Activated CD8-positive, alpha-beta memory T cell treated with anti-CD3 and anti-CD28 coated beads, Interleukin-2, amount 50 U/mL, for 24 hours (primary cell): ENCODE results near the gene PHLDB2.

Source experiments
- DNase-seq: peaks from one replicate; pipeline ENCODE4 v3.0.0-alpha.2; 2020; ENCODE audit errors: extremely low read depth

The PHLDB2 gene

DNA sequence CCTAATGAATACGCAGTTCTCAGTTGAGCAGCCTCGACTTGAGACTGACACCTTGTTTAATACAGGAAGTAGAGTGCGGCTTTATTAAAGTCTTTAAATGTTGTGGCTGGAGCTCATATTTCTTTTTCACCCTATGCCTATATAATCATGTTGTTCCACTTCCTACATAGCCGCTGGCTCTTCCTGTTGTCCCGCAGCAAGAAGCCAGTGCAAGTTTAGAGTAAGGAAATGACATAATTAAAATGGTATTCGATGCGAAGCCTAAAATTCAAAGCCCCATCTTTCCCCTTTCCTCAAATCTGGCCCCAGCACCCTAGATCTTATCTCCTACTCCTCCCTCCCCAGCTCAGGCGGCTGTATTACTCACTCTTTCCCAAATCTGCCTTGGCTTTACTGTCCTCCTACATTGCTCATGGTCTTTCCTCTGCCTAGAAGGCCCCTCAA lies 7.5 kb upstream of the PHLDB2 start:
- DNase-seq: no peak

DNA sequence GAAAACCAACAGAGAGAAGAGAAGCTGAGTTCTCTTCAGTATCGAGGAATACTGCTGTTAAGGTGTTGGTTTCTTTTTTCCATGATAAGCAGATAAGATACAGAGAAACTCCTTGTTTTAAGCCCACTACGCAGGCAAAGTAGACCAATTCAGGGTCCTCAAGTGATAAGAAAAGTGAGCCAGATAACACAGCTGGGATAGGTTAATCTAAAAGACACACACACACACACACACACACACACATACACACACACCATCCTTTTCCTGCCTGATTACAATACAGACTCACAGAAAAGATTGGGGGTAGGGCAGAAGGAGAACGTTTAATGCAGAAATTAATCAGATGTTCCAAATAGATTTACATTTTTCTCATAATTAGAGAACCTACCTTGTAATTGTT lies 6.5 kb upstream of the PHLDB2 start:
- DNase-seq: no peak

DNA sequence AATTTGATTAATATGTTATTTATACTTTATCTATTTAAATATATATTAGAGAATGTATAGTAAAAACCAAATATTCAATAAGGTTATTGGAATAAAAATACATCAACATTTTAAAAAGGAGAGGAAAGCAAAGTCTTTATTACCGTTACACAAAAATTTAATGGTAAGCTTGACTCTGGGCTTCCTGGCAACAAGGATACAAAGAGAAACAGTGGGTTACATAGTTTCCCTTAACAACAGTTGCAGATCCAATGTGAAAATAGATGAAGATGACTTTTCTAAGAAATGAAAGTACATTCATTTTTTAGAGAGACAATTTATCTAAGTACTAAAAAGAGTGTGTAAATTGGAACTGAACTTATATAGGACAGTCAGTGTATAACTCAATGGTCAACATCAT lies 6.0 kb upstream of the PHLDB2 start:
- DNase-seq: no peak

- no peak for DNase-seq
These were observed 4.1 kb upstream of the PHLDB2 start for GRCh38 chr3:111854990-111855389.

DNA sequence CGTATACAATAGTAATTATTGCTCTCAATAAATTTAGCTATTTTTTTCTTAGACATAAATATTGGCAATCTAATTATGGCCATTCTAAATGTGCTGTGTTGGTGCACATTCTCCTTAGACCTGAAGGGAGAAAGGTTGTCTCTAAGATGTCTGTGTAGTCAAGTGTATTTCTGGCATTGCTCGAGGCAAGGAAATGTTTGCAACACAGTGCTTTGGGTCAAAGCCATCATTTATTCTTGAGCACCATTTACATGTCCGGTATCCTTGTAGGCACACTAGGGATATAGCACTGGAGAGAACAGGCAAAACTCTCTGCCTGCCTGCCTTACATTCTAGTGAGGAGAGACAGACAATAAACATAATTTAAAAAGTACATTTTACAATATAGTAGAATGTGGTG lies 2.6 kb upstream of the PHLDB2 start:
- DNase-seq: no peak

- no peak for DNase-seq
These were observed 1.6 kb upstream of the PHLDB2 start for GRCh38 chr3:111857474-111857873.

DNA sequence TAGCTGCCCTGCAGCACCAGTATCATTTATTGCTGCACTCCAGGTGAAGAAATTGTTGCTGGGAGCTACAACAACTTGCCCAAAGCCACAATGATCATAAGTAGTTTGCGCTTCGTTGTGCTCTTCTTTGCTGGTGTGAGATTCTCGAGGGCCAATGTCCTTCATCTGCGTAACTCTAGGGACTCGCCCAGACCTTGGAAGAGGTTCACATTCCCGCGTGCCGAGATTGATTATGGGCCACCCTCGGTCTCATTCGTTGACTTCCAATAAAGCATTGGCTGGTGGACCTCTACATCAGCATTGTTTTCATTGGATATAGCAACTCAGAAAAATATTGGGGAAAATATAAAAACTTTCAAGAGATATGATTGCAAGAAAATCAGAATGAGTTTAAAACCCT lies 423 bp upstream of the PHLDB2 start:
- no peak for DNase-seq

DNA sequence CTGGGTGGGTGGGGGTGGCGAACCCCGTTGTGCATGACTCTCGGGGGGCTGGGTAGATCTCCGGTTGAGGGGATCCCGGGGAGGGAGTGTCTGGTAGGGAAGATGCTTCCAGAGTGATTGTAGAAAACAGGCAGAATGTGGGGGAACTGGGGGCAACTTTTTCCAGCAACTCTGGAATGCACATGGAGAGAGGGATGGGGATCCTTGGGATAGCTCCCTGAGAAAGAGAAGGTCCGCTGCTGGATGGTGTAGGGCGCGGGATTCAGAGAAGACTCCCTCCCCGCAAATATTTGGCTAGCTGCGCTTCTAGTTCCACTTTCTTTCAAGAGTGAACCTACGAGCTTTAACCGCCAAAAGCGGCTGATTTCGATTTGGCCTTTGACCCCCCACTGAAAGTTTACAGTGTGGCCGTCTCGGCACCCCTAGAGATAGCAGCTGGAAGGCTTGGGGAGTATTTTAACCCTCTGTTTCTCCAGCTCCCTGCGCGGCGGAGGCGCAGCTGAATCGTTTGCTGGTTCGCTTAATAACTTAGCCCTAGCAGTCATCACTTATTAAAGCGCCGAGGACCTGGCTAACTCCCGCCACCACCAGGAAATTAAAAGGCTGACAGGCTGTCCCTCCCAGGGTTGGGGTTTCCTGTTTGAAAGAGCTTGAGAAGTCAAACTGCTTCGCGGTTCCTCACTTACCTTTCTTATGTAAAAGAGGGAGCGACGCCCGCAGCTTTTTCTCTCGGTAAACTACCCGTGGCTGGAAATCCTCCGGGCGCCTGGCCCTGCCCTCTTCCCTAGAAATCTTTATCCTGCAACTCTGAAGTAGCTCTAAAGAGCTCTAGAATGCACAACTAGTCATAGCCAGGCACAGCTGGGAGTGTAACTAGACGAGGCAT lies 1.2 kb downstream of the PHLDB2 start:
- DNase-seq: no peak

DNA sequence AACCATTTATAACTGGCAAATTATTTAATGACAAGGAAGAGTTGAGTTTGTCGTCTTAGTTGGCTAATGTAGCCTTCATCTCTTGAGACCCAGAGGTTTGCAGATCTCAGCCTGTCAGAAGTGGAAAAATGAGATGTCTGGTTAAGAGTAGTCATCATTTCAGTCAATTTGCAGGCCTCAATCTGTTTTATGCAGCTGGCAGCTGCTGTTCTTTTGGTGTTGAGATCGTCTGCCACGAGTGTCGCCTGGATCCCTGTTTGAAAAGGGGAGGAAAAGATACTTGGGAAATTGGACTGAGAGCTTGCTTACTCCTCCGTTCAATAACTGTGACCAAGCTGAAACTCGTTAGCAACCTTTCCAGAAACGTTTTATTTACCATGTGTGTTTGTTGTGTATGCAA lies 2.3 kb downstream of the PHLDB2 start:
- DNase-seq: no peak

- DNase-seq: no peak
These were observed 3.4 kb downstream of the PHLDB2 start for GRCh38 chr3:111862415-111862814.

- no peak for DNase-seq
These were observed 3.9 kb downstream of the PHLDB2 start for GRCh38 chr3:111862974-111863373.

- DNase-seq: no peak
These were observed 5.1 kb downstream of the PHLDB2 start for GRCh38 chr3:111863942-111864694.

DNA sequence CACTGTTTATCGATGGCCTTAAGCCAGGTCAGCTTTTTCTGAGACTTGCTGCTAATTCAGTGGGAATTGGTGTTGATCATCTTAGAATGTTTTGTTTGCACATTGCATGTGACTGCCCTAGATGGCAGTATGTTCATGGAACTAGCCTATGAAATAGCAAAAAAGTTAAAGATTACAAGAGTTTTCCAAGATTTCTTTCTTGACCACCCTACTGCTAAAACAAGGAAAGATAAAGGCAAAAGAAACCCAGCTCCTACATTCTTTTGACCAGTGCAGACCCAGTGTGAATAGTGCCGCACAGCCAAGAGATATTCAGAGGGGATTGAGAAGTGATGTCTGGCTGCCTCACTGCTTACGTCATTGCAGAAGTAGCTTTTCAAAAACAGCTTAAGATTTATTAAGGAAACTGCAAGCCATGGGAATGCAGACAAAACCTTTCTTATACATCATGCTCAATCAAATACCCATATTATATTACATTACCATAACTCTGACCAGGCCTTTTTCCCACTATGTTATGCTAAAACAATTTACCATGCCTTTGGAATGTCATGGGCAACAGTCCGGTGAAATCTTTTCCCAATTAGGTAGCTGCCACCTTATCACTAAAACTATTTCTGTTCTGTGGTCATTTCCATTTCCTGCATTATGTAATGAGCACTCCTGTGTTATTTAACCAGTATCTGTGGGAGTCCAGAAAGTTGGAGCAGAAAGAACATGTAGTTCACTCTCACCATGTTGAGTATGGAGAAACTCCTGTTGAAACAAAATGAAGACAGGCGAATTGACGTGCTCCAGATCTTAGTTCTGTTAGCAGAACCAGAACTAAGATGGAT lies 6.0 kb downstream of the PHLDB2 start:
- DNase-seq: no peak

DNA sequence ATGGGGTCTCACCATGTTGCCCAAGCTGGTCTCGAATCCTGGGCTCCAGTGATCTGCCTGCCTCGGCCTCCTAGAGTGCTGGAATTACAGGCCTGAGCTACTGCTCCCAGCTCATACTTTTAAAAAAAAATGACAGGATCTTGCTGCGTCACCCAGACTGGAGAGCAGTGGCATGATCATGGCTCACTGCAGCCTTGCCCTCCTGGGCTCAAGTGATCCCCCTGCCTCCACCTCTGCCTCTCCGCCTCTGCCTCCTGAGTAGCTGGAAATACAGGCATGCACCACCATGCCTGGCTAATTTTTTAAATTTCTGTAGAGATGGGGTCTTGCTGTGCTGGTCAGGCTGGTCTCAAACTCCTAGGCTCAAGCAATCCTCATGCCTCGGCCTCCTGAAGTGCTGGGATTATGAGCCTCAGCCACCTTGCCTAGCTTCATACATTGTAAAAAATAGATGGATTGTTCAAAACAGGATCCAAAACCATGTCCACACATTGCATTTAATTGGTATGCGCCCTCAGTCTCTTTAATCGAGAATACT lies 8.9 kb downstream of the PHLDB2 start:
- no peak for DNase-seq

GRCh38 chr3:111870620-111871019 lies 11.6 kb downstream of the PHLDB2 start:
- no peak for DNase-seq

- no peak for DNase-seq
These were observed 13.0 kb downstream of the PHLDB2 start for GRCh38 chr3:111871809-111872623.

GRCh38 chr3:111872979-111873378 lies 13.9 kb downstream of the PHLDB2 start:
- no peak for DNase-seq

DNA sequence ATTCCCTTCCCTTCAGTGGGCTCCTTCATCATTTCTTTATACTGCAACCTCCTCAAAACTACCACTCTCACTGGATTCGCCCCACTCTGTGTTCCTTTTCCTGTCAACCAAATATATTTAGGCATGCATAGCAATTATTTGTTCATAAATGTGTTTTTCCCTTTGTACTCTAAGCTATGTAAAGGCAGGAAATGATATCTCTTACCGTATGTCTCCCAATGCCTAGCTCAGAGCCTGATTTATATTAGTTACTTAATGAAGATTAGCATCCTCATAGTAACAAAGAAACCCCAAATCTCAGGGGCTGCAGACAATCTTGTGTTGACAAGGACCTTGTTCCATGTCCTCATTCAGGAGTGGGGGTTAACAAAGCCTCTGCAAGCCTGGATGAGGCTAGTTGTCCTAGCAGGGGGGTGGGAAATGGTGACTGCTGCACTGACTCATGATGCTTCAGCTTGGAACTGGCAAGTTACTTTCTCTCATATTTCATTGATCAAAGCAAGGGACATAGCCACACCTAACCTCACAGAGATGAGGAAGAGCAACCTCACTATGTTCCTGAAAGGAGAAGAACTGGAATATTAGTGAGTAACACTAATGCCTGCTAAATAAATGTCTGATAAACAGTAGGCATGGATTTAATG lies 15.2 kb downstream of the PHLDB2 start:
- no peak for DNase-seq

GRCh38 chr3:111881480-111881879 lies 22.4 kb downstream of the PHLDB2 start:
- no peak for DNase-seq

DNA sequence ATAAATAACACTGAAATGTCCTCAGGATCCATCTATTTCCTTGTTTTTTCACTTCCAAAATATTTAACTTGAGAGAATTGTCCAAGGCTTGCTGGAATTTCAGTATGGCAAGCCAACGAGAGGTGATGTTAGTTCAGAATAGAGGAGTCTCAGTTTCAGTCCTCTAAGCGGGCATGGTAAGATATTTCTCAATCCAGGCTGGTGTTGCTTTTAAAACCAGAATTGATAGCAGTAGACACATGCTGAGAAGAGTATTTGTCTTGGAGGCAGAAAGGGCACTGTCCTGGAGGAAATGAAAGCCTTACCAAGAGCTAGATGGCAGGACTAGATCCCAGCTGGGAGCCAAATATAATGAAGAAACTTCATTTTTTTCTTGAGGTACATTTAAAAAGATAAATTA lies 23.1 kb downstream of the PHLDB2 start:
- no peak for DNase-seq

DNA sequence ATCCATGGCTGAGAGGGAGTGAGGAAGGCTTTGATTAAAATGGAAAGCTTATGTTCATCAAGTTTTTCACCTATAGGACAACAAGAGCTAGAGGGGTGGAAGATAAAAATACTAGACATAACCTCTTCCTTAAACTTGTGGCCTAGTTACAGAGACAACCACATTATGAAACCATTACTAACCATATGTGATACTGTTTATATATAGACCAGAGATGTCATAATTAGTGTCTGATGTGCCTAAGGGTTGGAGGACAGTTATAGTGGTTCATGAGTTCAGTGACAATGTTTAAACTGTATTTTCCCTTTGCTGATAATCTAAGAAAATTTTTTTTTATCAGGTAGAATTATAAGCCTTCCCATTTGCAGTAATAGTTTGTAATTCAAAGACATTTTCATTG lies 23.7 kb downstream of the PHLDB2 start:
- DNase-seq: no peak
